ENCODE measurements around the gene HAPSTR1. TPM values are rescaled to one million over a fixed set of nuclear protein-coding genes. Genes with fewer than 3 reads are reported as not detected.
"Not testable (repeated sequence)": the region's sequence is repeated elsewhere in the genome, so short reads cannot be mapped to it uniquely, and the experiment has no call there.

The HAPSTR1 gene
- polyA plus RNA-seq, 1 of the 3 experiments (the other 2 are of a cell fraction): 7.0 TPM

GRCh38 chr16:9087733-9088132 lies 3.7 kb upstream of the HAPSTR1 start:
- H3K9me2 ChIP-seq; H3K27ac ChIP-seq (ENCODE audit: low read depth in 2 of 2, low read length in 1 of 2); H3K9me3 ChIP-seq; H3K9ac ChIP-seq; H2AFZ ChIP-seq (ENCODE audit: low read depth); DNase-seq; H3K4me1 ChIP-seq (ENCODE audit: control insufficient read depth in 1 of 2, insufficient read depth in 2 of 2, low read depth in 1 of 2, low read length in 1 of 2); POLR2A ChIA-PET; H3K4me3 ChIP-seq (ENCODE audit: low read depth in 2 of 2, low read length in 1 of 2); H4K20me1 ChIP-seq (ENCODE audit: insufficient read depth); H3F3A ChIP-seq (replicated peaks; ENCODE audit: insufficient read depth); H3K4me2 ChIP-seq; H3K27me3 ChIP-seq (ENCODE audit: insufficient read depth); H3K36me3 ChIP-seq (replicated peaks in 1 of 2; ENCODE audit: control insufficient read depth in 1 of 2, insufficient read depth in 2 of 2, low read length in 1 of 2); CTCF ChIA-PET: not testable (repeated sequence)
- H3K79me2 ChIP-seq (ENCODE audit: insufficient read depth): peaks cover 12% of the 10 kb centered on the region
- WGBS (ENCODE audit: low lambda C conversion rate): 96% methylated on average over 6 of the region's 7 CpGs

GRCh38 chr16:9088848-9089247 lies 2.6 kb upstream of the HAPSTR1 start:
- Histone ChIP-seq H3K4me1 (ENCODE audit: control insufficient read depth in 1 of 2, insufficient read depth in 2 of 2, low read depth in 1 of 2, low read length in 1 of 2) (peaks cover 0 to 9% of the 10 kb centered on the region in 2 experiments; a peak in 2 of 4 replicates), H3K9me3 (no peaks in the 10 kb centered on the region), H3K4me2 (no peak overlapping the region), H3K4me3 (ENCODE audit: low read depth in 2 of 2, low read length in 1 of 2) (no peak overlapping the region), H3K27ac (ENCODE audit: low read depth in 2 of 2, low read length in 1 of 2) (no peak overlapping the region), H3K9ac (no peak overlapping the region), H3K79me2 (ENCODE audit: insufficient read depth) (peaks cover 23% of the 10 kb centered on the region), H4K20me1 (ENCODE audit: insufficient read depth) (peaks cover 13% of the 10 kb centered on the region), H3K9me2 (no peaks in the 10 kb centered on the region), H3F3A (replicated peaks; ENCODE audit: insufficient read depth) (no peaks in the 10 kb centered on the region), H2AFZ (ENCODE audit: low read depth) (no peak overlapping the region), H3K36me3 (replicated peaks in 1 of 2; ENCODE audit: control insufficient read depth in 1 of 2, insufficient read depth in 2 of 2, low read length in 1 of 2) (peaks cover 6 to 11% of the 10 kb centered on the region in 2 experiments), H3K27me3 (ENCODE audit: insufficient read depth) (no peaks in the 10 kb centered on the region)
- WGBS (ENCODE audit: low lambda C conversion rate): 85% methylated on average over 9 of the region's 10 CpGs
- no peak for DNase-seq
- ChIA-PET POLR2A (no interaction called here), CTCF (interaction anchor here (0.5 kb wide), 1 partner anchor 45 kb away, joined by 4 read pairs; no protein-coding TSS in a partner anchor)
- TF ChIP-seq ZBTB33 (IDR thresholded peaks at IDR 0.05; ENCODE audit: borderline replicate concordance, low read depth) (no peak), YY1 (IDR thresholded peaks at IDR 0.05; ENCODE audit: low read depth) (no peak), ELF1 (IDR thresholded peaks at IDR 0.05) (no peak), EZH2phosphoT487 (IDR thresholded peaks at IDR 0.05; ENCODE audit: borderline replicate concordance, low read depth) (no peak), FOXJ3 (CRISPR knock-in tag; IDR thresholded peaks at IDR 0.05) (no peak), MXI1 (IDR thresholded peaks at IDR 0.05; ENCODE audit: low read depth, low read length) (no peak), CHD2 (IDR thresholded peaks at IDR 0.05; ENCODE audit: low read length, partially characterized antibody) (no peak), IRF3 (IDR thresholded peaks at IDR 0.05; ENCODE audit: low read depth, low read length) (no peak), CTCF (IDR thresholded peaks at IDR 0.05) (no peak), GABPA (IDR thresholded peaks at IDR 0.05; ENCODE audit: low read depth) (no peak), NRF1 (IDR thresholded peaks at IDR 0.05; ENCODE audit: low read depth, low read length) (no peak), EP300 (IDR thresholded peaks at IDR 0.05; ENCODE audit: borderline replicate concordance in 1 of 2, low read depth in 1 of 2, low read length in 1 of 2) (no peak), TCF12 (IDR thresholded peaks at IDR 0.05) (no peak)
- TF ChIP-seq, protein P1, sequence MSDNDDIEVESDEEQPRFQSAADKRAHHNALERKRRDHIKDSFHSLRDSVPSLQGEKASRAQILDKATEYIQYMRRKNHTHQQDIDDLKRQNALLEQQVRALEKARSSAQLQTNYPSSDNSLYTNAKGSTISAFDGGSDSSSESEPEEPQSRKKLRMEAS (IDR thresholded peaks at IDR 0.05; ENCODE audit: low read depth): no peak
- TF ChIP-seq, protein P2, sequence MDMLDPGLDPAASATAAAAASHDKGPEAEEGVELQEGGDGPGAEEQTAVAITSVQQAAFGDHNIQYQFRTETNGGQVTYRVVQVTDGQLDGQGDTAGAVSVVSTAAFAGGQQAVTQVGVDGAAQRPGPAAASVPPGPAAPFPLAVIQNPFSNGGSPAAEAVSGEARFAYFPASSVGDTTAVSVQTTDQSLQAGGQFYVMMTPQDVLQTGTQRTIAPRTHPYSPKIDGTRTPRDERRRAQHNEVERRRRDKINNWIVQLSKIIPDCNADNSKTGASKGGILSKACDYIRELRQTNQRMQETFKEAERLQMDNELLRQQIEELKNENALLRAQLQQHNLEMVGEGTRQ (IDR thresholded peaks at IDR 0.05; ENCODE audit: borderline replicate concordance, low read depth, low read length): no peak
